WTC11 (cell line): Measurements from ENCODE around the gene MRPL44. TPM values are rescaled to one million over a fixed set of nuclear protein-coding genes. Genes with fewer than 3 reads are reported as not detected.

Source experiments
- ATAC-seq: fragments of 200-7000 bp; cut with Tn5 transposase; 2 replicates; pipeline ENCODE4 v1.10.0; 2021; ENCODE audit warnings: mild to moderate bottlenecking, moderate library complexity
- CTCF ChIA-PET: fragments of 300-600 bp; sonication (Branson Sonifier 250); formaldehyde crosslinking; loops from one replicate; lab custom pipeline; 2021; ENCODE audit warnings: antibody characterized with exemption; lab: Charles Lee
- POLR2A ChIA-PET: fragments of 350-600 bp; sonication (Branson Sonifier 250); formaldehyde crosslinking; loops from one replicate; lab custom pipeline; 2021; ENCODE audit warnings: antibody characterized with exemption; lab: Charles Lee
- DNase-seq: peaks from one replicate; pipeline ENCODE4 v3.0.0; 2021; ENCODE audit warnings: low spot score
- H3K27ac Mint-ChIP-seq: 2 replicates; pipeline ENCODE4 v1.8.0; 2021; ENCODE audit warnings: mixed read lengths
- H3K27me3 Mint-ChIP-seq: 2 replicates; pipeline ENCODE4 v1.8.0; 2021; ENCODE audit warnings: low read depth, mild to moderate bottlenecking, moderate library complexity, mixed read lengths
- H3K36me3 Mint-ChIP-seq: 2 replicates; pipeline ENCODE4 v1.8.0; 2021; ENCODE audit warnings: mixed read lengths
- H3K4me1 Mint-ChIP-seq: 2 replicates; pipeline ENCODE4 v1.8.0; 2022; ENCODE audit warnings: mixed read lengths
- H3K4me3 Mint-ChIP-seq: 2 replicates; pipeline ENCODE4 v1.8.0; 2021; ENCODE audit warnings: mild to moderate bottlenecking, moderate library complexity, mixed read lengths
- H3K9me3 Mint-ChIP-seq: 2 replicates; pipeline ENCODE4 v1.8.0; 2021; ENCODE audit warnings: mixed read lengths
- ARID4B ChIP-seq: sonication (generic); formaldehyde crosslinking; IDR thresholded peaks from 2 replicates; pipeline ENCODE4 v1.8.0; 2023; ENCODE audit warnings: missing genetic modification reagents, mild to moderate bottlenecking, borderline replicate concordance
- CDX4 ChIP-seq: fragments of 250-450 bp; sonication (Bioruptor Pico); IDR thresholded peaks from 2 replicates; pipeline ENCODE4 v1.9.0; 2021; ENCODE audit warnings: moderate library complexity, mild to moderate bottlenecking, inconsistent platforms, borderline replicate concordance
- GABPB1 ChIP-seq: sonication (generic); formaldehyde crosslinking; IDR thresholded peaks from 2 replicates; pipeline ENCODE4 v1.8.1; 2023; ENCODE audit warnings: mild to moderate bottlenecking, missing genetic modification reagents
- GTF2I ChIP-seq: fragments of 250-450 bp; sonication (Bioruptor Pico); conservative IDR thresholded peaks from 2 replicates; pipeline ENCODE4 v1.4.0; 2021; ENCODE audit warnings: mild to moderate bottlenecking
- NR1H2 ChIP-seq: sonication (generic); formaldehyde crosslinking; IDR thresholded peaks from 2 replicates; pipeline ENCODE4 v1.9.0; 2021; ENCODE audit warnings: mild to moderate bottlenecking, moderate library complexity, missing genetic modification reagents
- OVOL2 ChIP-seq: fragments of 250-450 bp; sonication (Bioruptor Pico); IDR thresholded peaks from 2 replicates; pipeline ENCODE4 v1.9.0; 2021; ENCODE audit warnings: mild to moderate bottlenecking, borderline replicate concordance
- STAT6 ChIP-seq: sonication (generic); formaldehyde crosslinking; conservative IDR thresholded peaks from 2 replicates; pipeline ENCODE4 v1.8.1; 2023; ENCODE audit warnings: mild to moderate bottlenecking, low read depth, missing genetic modification reagents, moderate library complexity
- ZMAT4 ChIP-seq: fragments of 250-450 bp; sonication (Bioruptor Pico); IDR thresholded peaks from 2 replicates; pipeline ENCODE4 v1.9.0; 2021; ENCODE audit warnings: mild to moderate bottlenecking
- ZNF121 ChIP-seq: sonication (generic); formaldehyde crosslinking; IDR thresholded peaks from 2 replicates; pipeline ENCODE4 v1.8.0; 2023; ENCODE audit warnings: missing genetic modification reagents
- ZNF416 ChIP-seq: fragments of 250-450 bp; sonication (Bioruptor Pico); IDR thresholded peaks from 2 replicates; pipeline ENCODE4 v1.9.0; 2021; ENCODE audit warnings: mild to moderate bottlenecking, inconsistent platforms
- ZNF423 ChIP-seq: fragments of 250-450 bp; sonication (Bioruptor Pico); IDR thresholded peaks from 2 replicates; pipeline ENCODE4 v2.1.2; 2022; ENCODE audit warnings: mild to moderate bottlenecking, moderate library complexity
- ZNF671 ChIP-seq: fragments of 250-450 bp; sonication (Bioruptor Pico); IDR thresholded peaks from 2 replicates; pipeline ENCODE4 v1.8.0; 2021; ENCODE audit warnings: mild to moderate bottlenecking
- total RNA-seq: library from RNA; stranded (reverse); gene quantifications from 3 replicates; pipeline ENCODE4 v1.2.3, GENCODE V29; 2021
- TF ChIP-seq, protein P1 (sequence below): sonication (generic); formaldehyde crosslinking; IDR thresholded peaks from 2 replicates; pipeline ENCODE4 v1.8.1; 2022; ENCODE audit warnings: mild to moderate bottlenecking, moderate library complexity, missing genetic modification reagents
- TF ChIP-seq, protein P2 (sequence below): sonication (generic); formaldehyde crosslinking; IDR thresholded peaks from 2 replicates; pipeline ENCODE4 v1.8.0; 2022; ENCODE audit warnings: mild to moderate bottlenecking, missing genetic modification reagents
- TF ChIP-seq, protein P3 (sequence below): fragments of 250-450 bp; sonication (Bioruptor Pico); IDR thresholded peaks from 2 replicates; pipeline ENCODE4 v1.9.0; 2021; ENCODE audit warnings: mild to moderate bottlenecking, borderline replicate concordance
- TF ChIP-seq, protein P4 (sequence below): sonication (generic); formaldehyde crosslinking; IDR thresholded peaks from 2 replicates; pipeline ENCODE4 v1.8.0; 2022; ENCODE audit warnings: mild to moderate bottlenecking, missing genetic modification reagents
- TF ChIP-seq, protein P5 (sequence below): sonication (generic); formaldehyde crosslinking; IDR thresholded peaks from 2 replicates; pipeline ENCODE4 v1.8.0; 2022; ENCODE audit warnings: mild to moderate bottlenecking, missing genetic modification reagents

MRPL44 gene
- total RNA-seq, 1 experiment from 2014 or later, result 55.3 TPM

DNA sequence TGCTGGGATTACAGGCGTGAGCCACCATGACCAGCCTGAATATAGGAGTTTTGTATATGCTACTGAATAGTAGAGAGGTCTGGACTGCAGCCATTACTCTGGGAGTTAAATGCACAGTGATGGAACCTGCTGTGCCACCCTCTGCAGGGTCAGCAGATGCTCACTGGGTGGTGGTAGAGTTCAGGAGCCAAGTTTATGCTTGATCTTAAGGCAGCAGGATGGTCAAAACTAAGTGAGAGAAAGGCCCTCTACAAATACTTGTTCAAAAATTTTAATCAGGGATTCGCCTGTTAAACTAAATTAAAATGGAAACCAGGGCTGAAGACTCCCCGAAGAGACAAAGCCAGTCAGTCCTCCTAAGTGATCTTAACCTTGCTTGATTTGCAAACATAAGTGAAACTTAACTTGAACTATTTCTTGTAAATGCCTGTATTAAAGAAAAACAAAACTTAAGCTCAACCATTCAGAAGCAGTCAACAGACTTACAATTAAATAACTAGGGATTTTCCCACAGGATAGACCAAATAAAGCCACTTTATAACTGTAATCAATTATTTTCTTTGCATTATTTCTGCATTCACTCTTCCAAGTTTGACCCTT lies 7.9 kb upstream of the MRPL44 start (continued):
- TF ChIP-seq, protein P1, sequence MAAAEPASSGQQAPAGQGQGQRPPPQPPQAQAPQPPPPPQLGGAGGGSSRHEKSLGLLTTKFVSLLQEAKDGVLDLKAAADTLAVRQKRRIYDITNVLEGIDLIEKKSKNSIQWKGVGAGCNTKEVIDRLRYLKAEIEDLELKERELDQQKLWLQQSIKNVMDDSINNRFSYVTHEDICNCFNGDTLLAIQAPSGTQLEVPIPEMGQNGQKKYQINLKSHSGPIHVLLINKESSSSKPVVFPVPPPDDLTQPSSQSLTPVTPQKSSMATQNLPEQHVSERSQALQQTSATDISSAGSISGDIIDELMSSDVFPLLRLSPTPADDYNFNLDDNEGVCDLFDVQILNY (CRISPR knock-in tag), result no peak
- TF ChIP-seq GTF2I (CRISPR knock-in tag) (no peak), OVOL2 (CRISPR knock-in tag) (no peak), ZMAT4 (CRISPR knock-in tag) (no peak), ZNF121 (no peak), NR1H2 (CRISPR knock-in tag) (no peak)
- TF ChIP-seq, protein P2, sequence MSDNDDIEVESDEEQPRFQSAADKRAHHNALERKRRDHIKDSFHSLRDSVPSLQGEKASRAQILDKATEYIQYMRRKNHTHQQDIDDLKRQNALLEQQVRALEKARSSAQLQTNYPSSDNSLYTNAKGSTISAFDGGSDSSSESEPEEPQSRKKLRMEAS (CRISPR knock-in tag), result no peak
- TF ChIP-seq, protein P3, sequence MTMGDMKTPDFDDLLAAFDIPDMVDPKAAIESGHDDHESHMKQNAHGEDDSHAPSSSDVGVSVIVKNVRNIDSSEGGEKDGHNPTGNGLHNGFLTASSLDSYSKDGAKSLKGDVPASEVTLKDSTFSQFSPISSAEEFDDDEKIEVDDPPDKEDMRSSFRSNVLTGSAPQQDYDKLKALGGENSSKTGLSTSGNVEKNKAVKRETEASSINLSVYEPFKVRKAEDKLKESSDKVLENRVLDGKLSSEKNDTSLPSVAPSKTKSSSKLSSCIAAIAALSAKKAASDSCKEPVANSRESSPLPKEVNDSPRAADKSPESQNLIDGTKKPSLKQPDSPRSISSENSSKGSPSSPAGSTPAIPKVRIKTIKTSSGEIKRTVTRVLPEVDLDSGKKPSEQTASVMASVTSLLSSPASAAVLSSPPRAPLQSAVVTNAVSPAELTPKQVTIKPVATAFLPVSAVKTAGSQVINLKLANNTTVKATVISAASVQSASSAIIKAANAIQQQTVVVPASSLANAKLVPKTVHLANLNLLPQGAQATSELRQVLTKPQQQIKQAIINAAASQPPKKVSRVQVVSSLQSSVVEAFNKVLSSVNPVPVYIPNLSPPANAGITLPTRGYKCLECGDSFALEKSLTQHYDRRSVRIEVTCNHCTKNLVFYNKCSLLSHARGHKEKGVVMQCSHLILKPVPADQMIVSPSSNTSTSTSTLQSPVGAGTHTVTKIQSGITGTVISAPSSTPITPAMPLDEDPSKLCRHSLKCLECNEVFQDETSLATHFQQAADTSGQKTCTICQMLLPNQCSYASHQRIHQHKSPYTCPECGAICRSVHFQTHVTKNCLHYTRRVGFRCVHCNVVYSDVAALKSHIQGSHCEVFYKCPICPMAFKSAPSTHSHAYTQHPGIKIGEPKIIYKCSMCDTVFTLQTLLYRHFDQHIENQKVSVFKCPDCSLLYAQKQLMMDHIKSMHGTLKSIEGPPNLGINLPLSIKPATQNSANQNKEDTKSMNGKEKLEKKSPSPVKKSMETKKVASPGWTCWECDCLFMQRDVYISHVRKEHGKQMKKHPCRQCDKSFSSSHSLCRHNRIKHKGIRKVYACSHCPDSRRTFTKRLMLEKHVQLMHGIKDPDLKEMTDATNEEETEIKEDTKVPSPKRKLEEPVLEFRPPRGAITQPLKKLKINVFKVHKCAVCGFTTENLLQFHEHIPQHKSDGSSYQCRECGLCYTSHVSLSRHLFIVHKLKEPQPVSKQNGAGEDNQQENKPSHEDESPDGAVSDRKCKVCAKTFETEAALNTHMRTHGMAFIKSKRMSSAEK (CRISPR knock-in tag), result no peak
- TF ChIP-seq, protein P4, sequence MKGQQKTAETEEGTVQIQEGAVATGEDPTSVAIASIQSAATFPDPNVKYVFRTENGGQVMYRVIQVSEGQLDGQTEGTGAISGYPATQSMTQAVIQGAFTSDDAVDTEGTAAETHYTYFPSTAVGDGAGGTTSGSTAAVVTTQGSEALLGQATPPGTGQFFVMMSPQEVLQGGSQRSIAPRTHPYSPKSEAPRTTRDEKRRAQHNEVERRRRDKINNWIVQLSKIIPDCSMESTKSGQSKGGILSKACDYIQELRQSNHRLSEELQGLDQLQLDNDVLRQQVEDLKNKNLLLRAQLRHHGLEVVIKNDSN (CRISPR knock-in tag), result no peak
- TF ChIP-seq, all 79 proteins: peak for 0

DNA sequence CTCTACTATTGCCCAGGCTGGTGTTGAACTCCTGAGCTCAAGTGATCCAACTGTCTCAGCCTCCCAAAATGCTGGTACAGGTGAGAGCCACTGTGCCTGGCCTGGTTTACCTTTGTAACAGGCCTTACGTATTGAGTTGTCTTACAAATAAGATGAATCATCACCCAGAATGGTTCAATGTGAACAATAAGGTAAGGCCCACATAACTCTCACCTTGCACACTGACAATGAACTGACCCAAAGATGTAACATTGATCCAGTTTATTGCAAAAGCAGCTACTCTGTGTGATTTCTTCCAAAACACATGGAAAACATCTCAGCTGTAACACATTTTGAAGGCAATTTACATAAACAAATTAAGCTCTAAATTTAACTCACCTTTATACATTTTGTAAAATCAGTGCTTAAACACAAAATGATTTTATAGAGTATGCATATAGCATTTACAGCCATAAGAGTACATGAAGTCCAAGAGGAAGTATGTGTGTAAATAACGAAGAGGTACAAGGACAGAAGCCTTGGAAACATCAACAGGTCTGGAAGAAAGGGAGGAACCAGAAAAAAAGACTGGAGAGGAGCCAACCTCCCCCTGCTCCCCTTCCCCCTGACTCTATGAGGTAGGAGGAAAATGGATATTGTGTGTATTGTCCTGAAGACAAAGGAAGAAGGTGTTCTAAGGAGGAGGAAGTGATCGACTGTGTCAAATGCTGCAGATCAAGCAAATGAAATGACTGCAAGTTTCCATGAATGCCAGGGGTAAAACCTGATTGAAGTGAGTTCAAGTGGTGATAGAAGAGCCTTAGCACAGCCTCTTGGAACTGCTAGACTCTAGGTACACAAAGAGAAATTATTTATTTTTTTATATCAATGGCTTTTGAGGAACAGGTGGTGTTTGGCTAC lies 6.6 kb upstream of the MRPL44 start:
- no peaks in the 10 kb centered on the region; the same call in 1 of the 2 replicates for H3K27me3 Mint-ChIP-seq
- no peak overlapping the region for H3K4me3 Mint-ChIP-seq
- H3K27ac Mint-ChIP-seq, result peak overlapping the region; percentile 4; the same call in 1 of the 2 replicates
- no peaks in the 10 kb centered on the region for H3K9me3 Mint-ChIP-seq
- no peaks in the 10 kb centered on the region for H3K36me3 Mint-ChIP-seq
- ATAC-seq (peak; percentile 53), DNase-seq (no peak)
- POLR2A ChIA-PET, result interaction anchor here (0.5 kb wide), 1 partner anchor 488 kb away, joined by 3 read pairs; no protein-coding TSS in a partner anchor
- CTCF ChIA-PET, result interaction anchor here (1.6 kb wide), 1 partner anchor 19 kb away, joined by 7 read pairs; no protein-coding TSS in a partner anchor
- peaks cover 53% of the 10 kb centered on the region for H3K4me1 Mint-ChIP-seq
- TF ChIP-seq ARID4B (CRISPR knock-in tag), result no peak
- TF ChIP-seq, protein P5, sequence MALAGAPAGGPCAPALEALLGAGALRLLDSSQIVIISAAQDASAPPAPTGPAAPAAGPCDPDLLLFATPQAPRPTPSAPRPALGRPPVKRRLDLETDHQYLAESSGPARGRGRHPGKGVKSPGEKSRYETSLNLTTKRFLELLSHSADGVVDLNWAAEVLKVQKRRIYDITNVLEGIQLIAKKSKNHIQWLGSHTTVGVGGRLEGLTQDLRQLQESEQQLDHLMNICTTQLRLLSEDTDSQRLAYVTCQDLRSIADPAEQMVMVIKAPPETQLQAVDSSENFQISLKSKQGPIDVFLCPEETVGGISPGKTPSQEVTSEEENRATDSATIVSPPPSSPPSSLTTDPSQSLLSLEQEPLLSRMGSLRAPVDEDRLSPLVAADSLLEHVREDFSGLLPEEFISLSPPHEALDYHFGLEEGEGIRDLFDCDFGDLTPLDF (CRISPR knock-in tag), result no peak
- TF ChIP-seq ZNF671 (CRISPR knock-in tag), result no peak
- TF ChIP-seq STAT6 (CRISPR knock-in tag), result no peak
- no peak for TF ChIP-seq ZNF416 (CRISPR knock-in tag)
- no peak for TF ChIP-seq CDX4 (CRISPR knock-in tag)
- no peak for TF ChIP-seq ZNF423 (CRISPR knock-in tag)
- no peak for TF ChIP-seq OVOL2 (CRISPR knock-in tag)
- TF ChIP-seq GABPB1 (CRISPR knock-in tag), result no peak
